Breast epithelium (tissue), 3 donors: ENCODE results near the gene RWDD4.

Experiments used
- CTCF ChIP-seq, 3 donors: fragments of 450-650 bp; IDR thresholded peaks; one replicate each; pipeline ENCODE4 v1.5.1; 2016 to 2017; ENCODE audit warnings: antibody characterized with exemption in 3 of 3, mild to moderate bottlenecking in 3 of 3, moderate library complexity in 3 of 3
- POLR2A ChIP-seq: fragments of 450-650 bp; IDR thresholded peaks from one replicate; pipeline ENCODE4 v1.6.1; 2016; ENCODE audit warnings: antibody characterized with exemption, mild to moderate bottlenecking, moderate library complexity
- POLR2AphosphoS5 ChIP-seq, 3 donors: sonication (generic); formaldehyde crosslinking; IDR thresholded peaks; one replicate each; pipeline ENCODE4 v1.6.1; 2017; ENCODE audit warnings: antibody characterized with exemption in 3 of 3

GRCh38 chr4:183596067-183596757, 62.8 kb downstream of the RWDD4 start:
- TF ChIP-seq POLR2A, result no peak
- TF ChIP-seq POLR2AphosphoS5 (IDR thresholded peaks at IDR 0.05), result no peak
- TF ChIP-seq CTCF (IDR thresholded peaks at IDR 0.05), result no peak
